Measurements from ENCODE around the gene MS4A14. TPM values are rescaled to one million over a fixed set of nuclear protein-coding genes. Genes with fewer than 3 reads are reported as not detected.

The MS4A14 gene
- total and polyA plus RNA-seq, 2 of the 4 experiments (the other 2 are of a cell fraction): not detected

DNA sequence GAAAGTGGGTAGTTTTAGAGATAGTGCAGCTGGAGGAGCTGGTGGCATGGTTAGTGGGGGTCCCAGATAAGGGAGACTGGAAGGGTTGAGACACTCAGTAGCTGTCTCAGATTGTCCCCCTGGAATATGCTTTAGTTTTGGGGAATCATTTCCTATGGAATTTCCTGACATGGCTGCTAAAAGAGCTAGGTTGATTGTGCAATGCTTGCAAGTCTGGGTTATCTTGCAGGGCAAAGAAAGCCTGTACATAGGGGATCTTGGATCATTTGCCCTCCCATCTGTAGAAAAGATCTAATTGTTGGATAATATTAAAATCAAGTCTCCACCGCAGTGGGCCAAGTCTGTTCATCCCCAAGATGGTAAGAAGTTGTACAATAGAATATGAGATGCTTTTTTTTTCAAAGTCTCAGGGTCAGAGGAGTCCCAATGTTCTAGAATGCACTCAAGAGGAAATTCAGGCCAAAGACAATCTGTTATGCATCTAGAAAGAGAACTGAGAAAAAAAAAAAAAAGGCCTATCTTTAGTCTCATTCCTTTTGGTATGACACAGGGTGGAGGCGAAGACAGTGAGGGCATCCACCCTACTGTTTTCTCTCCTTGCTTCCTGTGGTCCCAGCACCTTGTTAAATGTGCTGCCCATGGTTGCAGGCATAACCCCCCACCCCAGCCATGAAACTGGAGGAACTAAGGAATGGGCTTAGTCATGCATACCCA is 49.0 kb upstream of the MS4A14 start:
- Histone ChIP-seq H3K14ac (replicated peaks; ENCODE audit: low read depth, low read length) (no peak overlapping the region), H3K27ac (ENCODE audit: insufficient read depth, low read length) (no peak overlapping the region), H3K56ac (ENCODE audit: extremely low read depth, insufficient read depth, low read length) (no peak overlapping the region), H2BK5ac (ENCODE audit: low read depth, low read length, poor library complexity, severe bottlenecking) (no peak overlapping the region), H4K5ac (ENCODE audit: low read depth, low read length) (no peak overlapping the region), H3K9ac (ENCODE audit: low read depth, low read length) (no peak overlapping the region), H2AK9ac (replicated peaks; ENCODE audit: low read depth, low read length, poor library complexity) (no peak overlapping the region), H4K8ac (ENCODE audit: low read depth in 2 of 2, low read length in 2 of 2) (no peak overlapping the region), H3K27me3 (ENCODE audit: control insufficient read depth, insufficient read depth, low read length) (no peaks in the 10 kb centered on the region), H3K4ac (ENCODE audit: low read depth, low read length) (no peak overlapping the region), H3K18ac (ENCODE audit: low read depth, low read length) (no peak overlapping the region), H3K36me3 (ENCODE audit: control insufficient read depth, insufficient read depth, low read length) (no peaks in the 10 kb centered on the region), H3K4me1 (ENCODE audit: control insufficient read depth, insufficient read depth, low read length) (no peaks in the 10 kb centered on the region), H3K79me1 (ENCODE audit: low read depth in 1 of 2, low read length in 2 of 2) (no peaks in the 10 kb centered on the region), H2BK120ac (ENCODE audit: low read depth, low read length) (no peak overlapping the region), H2BK15ac (ENCODE audit: low read depth, low read length) (no peak overlapping the region), H3K9me1 (ENCODE audit: insufficient read depth, low read length) (no peaks in the 10 kb centered on the region), H3K4me3 (ENCODE audit: insufficient read depth, low read depth, low read length) (no peak overlapping the region), H3K4me2 (ENCODE audit: low read depth, low read length) (no peak overlapping the region), H4K91ac (ENCODE audit: insufficient read depth, low read depth, low read length) (no peak overlapping the region), H2AK5ac (ENCODE audit: low read depth, low read length) (no peak overlapping the region), H3K9me3 (ENCODE audit: control insufficient read depth, insufficient read depth, low read length) (peaks cover 4% of the 10 kb centered on the region; the same call in 1 of the 2 replicates), H4K20me1 (ENCODE audit: insufficient read depth, low read length) (no peaks in the 10 kb centered on the region), H3K23ac (ENCODE audit: low read depth, low read length) (no peak overlapping the region), H2BK20ac (ENCODE audit: low read depth, low read length) (no peak overlapping the region), H2AFZ (replicated peaks; ENCODE audit: low read length, poor library complexity) (no peak overlapping the region)
- WGBS, 2 experiments (ENCODE audit: extremely low coverage in 2 of 2, insufficient read length in 1 of 2): no CpG with 5 or more reads among the region's 2 CpGs
- no peak for ATAC-seq (ENCODE audit: low read depth)
- in situ Hi-C loops (cut with MboI; ENCODE audit: low sequenced_read_pairs) (no loop called here), dilution Hi-C loops (cut with HindIII; ENCODE audit: low sequenced_read_pairs, unreplicated experiment) (no loop called here), intact Hi-C loops (cut with micrococcal nuclease) (no loop called here)
- DNase-seq: no peak
- POLR2A ChIA-PET (ENCODE audit: unreplicated experiment): no interaction called here
- BruUV-seq (replicated peaks): no TSS peak
- CTCF ChIA-PET: no interaction called here
- TF ChIP-seq CEBPB (IDR thresholded peaks at IDR 0.05; ENCODE audit: low read depth, low read length) (peak; percentile 49; the same call in 1 of the 2 replicates), RFX5 (IDR thresholded peaks at IDR 0.05; ENCODE audit: low read depth, low read length) (no peak)

Measured in IMR-90 (cell line).